Muscle of leg (tissue), 11 donors: ENCODE measurements around the gene GLIS2. TPM values are rescaled to one million over a fixed set of nuclear protein-coding genes. Genes with fewer than 3 reads are reported as not detected.
A peak's percentile ranks its signal among the peaks of the same experiment; 100 is the strongest.

Experiments used
- DNase-seq: peaks from one replicate; pipeline ENCODE4 v3.0.0; 2013
- H3K27ac ChIP-seq: one replicate; pipeline ENCODE4 v1.5.1; 2013; ENCODE audit warnings: mild to moderate bottlenecking, low read length, control low read depth
- H3K27me3 ChIP-seq: one replicate; pipeline ENCODE4 v1.6.1; 2013; ENCODE audit warnings: low read length; ENCODE audit not compliant: control insufficient read depth, insufficient read depth
- H3K36me3 ChIP-seq: one replicate; pipeline ENCODE4 v1.6.1; 2013; ENCODE audit warnings: low read length; ENCODE audit not compliant: control insufficient read depth, insufficient read depth
- H3K4me1 ChIP-seq: one replicate; pipeline ENCODE4 v1.6.1; 2013; ENCODE audit warnings: low read length; ENCODE audit not compliant: control insufficient read depth, insufficient read depth
- H3K4me3 ChIP-seq: one replicate; pipeline ENCODE4 v1.5.1; 2013; ENCODE audit warnings: low read length, control low read depth
- H3K9me3 ChIP-seq: replicated peaks from 2 replicates; pipeline ENCODE4 v1.6.1; 2013; ENCODE audit warnings: low read depth, low read length; ENCODE audit not compliant: control insufficient read depth
- whole genome bisulfite sequencing: methylation state at CpG from one replicate; pipeline ENCODE4 v1.1.5; 2013; ENCODE audit warnings: missing lambda C conversion rate; ENCODE audit not compliant: insufficient coverage; 5-methylcytosine and 5-hydroxymethylcytosine counted together
- polyA plus RNA-seq, 8 donors: library from polyadenylated mRNA; unstranded; fragments of 120-200 nt; gene quantifications; one replicate each; pipeline versions ENCODE4 v1.2.1 to v1.2.3, GENCODE V29; 2013; ENCODE audit warnings: inconsistent platforms in 1 of 8, low replicate concordance in 1 of 8; ENCODE audit not compliant: insufficient read length in 8 of 8, insufficient read depth in 1 of 8
- total RNA-seq: library from RNA; stranded (reverse); fragments of 120-200 nt; gene quantifications from one replicate; pipeline ENCODE4 v1.2.4, GENCODE V29; 2013

The GLIS2 gene
- total and polyA plus RNA-seq, 9 donors: 6.5 to 30.1 (median 25.5) TPM

- H3K36me3 ChIP-seq: peaks cover 82% of the 10 kb centered on the region
- DNase-seq: no peak
- no peaks in the 10 kb centered on the region for H3K27me3 ChIP-seq
- no peak overlapping the region for H3K4me3 ChIP-seq
- WGBS: 80% methylated on average over 32 of the region's 41 CpGs
- no peaks in the 10 kb centered on the region for H3K9me3 ChIP-seq
- H3K27ac ChIP-seq: no peak overlapping the region
- peaks cover 28% of the 10 kb centered on the region for H3K4me1 ChIP-seq
These were observed 21.1 kb downstream of the GLIS2 start for GRCh38 chr16:4336701-4337539.

GRCh38 chr16:4337540-4338088, 21.7 kb downstream of the GLIS2 start:
- Histone ChIP-seq H3K4me1 (peaks cover 28% of the 10 kb centered on the region), H3K4me3 (no peak overlapping the region), H3K27me3 (no peaks in the 10 kb centered on the region), H3K27ac (no peak overlapping the region), H3K36me3 (peaks cover 75% of the 10 kb centered on the region), H3K9me3 (no peaks in the 10 kb centered on the region)
- 62% methylated on average over 9 of the region's 12 CpGs for WGBS
- DNase-seq: no peak

- no peaks in the 10 kb centered on the region for H3K27me3 ChIP-seq
- H3K9me3 ChIP-seq: no peaks in the 10 kb centered on the region
- H3K27ac ChIP-seq: no peak overlapping the region
- WGBS: 61% methylated on average over 7 of the region's 12 CpGs
- H3K4me3 ChIP-seq: no peak overlapping the region
- DNase-seq: no peak
- H3K4me1 ChIP-seq: peaks cover 28% of the 10 kb centered on the region
- peaks cover 73% of the 10 kb centered on the region for H3K36me3 ChIP-seq
These were observed 22.3 kb downstream of the GLIS2 start for GRCh38 chr16:4338125-4338582.

DNA sequence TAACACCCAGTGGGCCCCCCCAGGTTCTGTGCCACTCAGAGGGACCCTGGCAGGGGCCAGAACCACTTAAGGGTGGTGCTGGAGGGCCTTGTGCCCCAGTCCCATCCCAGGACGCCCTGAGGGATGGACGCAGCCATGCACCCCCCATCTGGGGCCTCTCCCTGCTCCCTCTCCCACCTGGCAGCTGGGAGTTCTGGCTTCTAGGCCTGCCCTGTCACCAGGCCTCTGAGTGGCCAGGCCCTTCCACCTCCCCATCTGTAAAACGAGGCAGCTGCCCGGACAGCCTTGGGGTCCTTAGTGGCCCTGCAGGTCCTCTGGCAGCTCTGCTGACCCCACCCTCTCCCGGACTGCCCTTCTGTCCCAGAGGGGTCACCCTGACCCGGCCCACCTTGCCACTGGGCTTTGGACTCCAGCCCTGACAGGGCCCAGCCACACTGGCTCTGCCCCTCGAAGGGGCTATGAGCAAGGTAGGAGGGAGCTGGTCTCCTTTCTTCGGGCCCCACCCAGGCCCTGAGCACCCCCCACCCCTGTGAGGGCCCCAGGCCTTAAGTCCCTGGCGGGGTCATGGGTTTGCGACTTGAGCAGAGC, 22.9 kb downstream of the GLIS2 start:
- Histone ChIP-seq H3K27ac (no peak overlapping the region), H3K36me3 (peaks cover 70% of the 10 kb centered on the region), H3K4me3 (no peak overlapping the region), H3K9me3 (no peaks in the 10 kb centered on the region), H3K27me3 (no peaks in the 10 kb centered on the region), H3K4me1 (peaks cover 28% of the 10 kb centered on the region)
- no peak for DNase-seq
- 45% methylated on average over 6 of the region's 10 CpGs for WGBS

DNA sequence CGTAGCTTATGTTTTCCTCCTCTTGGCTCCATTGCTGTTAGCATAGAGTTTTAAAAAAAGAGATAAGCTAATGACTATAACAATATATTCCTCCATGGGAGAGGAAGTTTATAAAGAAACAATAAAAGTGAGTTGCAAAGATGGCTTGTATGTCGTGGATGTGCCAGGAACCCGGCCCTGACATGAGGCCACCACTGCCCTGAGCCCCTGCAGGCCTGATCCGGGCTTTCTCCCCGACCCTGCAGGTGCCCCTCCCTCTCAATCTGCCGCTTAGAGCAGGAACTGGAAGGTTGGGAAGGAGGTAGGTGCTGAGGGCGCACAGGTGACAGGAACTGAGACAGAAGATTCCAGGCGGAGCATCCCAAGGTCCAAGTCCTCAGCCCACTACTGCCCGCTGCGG, 23.6 kb downstream of the GLIS2 start:
- H3K27me3 ChIP-seq: no peaks in the 10 kb centered on the region
- 40% methylated on average over 2 of the region's 10 CpGs for WGBS
- H3K4me1 ChIP-seq: peaks cover 28% of the 10 kb centered on the region
- no peak overlapping the region for H3K4me3 ChIP-seq
- no peaks in the 10 kb centered on the region for H3K9me3 ChIP-seq
- no peak for DNase-seq
- peak overlapping the region; percentile 47 for H3K27ac ChIP-seq
- peaks cover 67% of the 10 kb centered on the region for H3K36me3 ChIP-seq

DNA sequence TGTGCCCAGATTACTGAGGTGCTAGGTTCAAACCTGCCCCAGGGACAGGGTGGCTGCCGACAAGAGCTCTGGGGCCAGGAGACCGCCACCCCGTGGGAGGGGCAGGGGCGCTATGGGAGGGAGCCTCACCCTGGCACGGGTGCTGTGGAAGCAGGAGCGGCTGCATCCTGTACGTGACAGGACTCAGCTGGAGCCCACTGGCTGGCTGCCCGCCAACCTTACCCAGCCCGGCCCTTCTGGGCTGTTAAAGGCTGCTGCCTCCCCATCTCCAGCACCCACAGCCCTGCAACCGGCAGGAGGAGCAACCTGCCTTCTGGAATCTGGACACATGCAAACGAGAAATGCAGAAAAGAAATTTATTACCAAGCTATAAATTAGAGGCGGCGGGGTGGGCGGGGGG, 24.0 kb downstream of the GLIS2 start:
- Histone ChIP-seq H3K27ac (peak overlapping the region; percentile 47), H3K9me3 (no peaks in the 10 kb centered on the region), H3K36me3 (peaks cover 63% of the 10 kb centered on the region), H3K4me1 (peaks cover 26% of the 10 kb centered on the region), H3K4me3 (no peak overlapping the region), H3K27me3 (no peaks in the 10 kb centered on the region)
- 46% methylated on average over 14 of the region's 14 CpGs for WGBS
- peak; percentile 61 for DNase-seq

DNA sequence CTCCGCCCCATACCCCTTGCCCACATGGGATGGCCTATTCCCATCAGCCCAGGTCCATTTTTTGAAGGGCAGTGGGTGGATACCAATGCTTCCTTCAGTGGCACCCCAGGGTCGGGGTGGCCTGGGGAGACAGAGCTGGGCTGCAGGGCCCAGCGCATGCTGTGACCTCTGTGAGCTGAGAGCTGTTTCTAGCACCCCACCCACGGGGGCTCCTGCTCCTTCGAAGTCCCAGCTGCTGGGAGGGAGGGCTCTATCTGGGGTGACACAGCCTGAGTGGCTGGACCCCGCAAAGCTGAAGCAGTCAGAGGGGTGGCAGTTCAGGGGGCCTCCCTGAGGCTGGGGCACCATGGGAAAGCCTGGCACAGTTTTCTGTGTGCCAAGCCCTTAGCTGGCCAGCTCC, 24.6 kb downstream of the GLIS2 start:
- Histone ChIP-seq H3K36me3 (peaks cover 58% of the 10 kb centered on the region), H3K9me3 (no peaks in the 10 kb centered on the region), H3K27ac (no peak overlapping the region), H3K27me3 (no peaks in the 10 kb centered on the region), H3K4me1 (peaks cover 26% of the 10 kb centered on the region), H3K4me3 (no peak overlapping the region)
- WGBS: 75% methylated on average over 4 of the region's 6 CpGs
- DNase-seq: no peak

DNA sequence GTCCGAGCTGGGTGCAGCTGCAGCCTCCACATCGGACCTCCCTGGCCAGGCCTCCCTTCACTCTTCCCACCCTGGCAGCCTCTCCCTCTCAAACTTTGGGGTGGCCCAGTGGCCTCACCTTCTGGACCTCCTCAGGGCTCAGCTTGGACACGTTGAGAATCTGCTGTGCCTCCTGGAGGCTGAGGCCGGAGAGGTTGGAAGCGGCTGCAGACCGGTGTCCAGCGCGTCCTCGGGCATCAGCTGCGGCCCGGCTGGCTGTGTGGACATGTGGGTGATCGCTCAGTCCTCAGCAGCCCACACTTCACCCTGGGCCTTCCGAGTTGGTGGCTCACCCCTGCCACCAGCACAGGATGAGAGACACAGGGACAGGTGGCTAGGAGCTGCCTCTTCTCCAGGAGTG, 25.4 kb downstream of the GLIS2 start:
- Histone ChIP-seq H3K27me3 (no peaks in the 10 kb centered on the region), H3K36me3 (peaks cover 52% of the 10 kb centered on the region), H3K9me3 (no peaks in the 10 kb centered on the region), H3K4me1 (peaks cover 26% of the 10 kb centered on the region), H3K27ac (no peak overlapping the region), H3K4me3 (no peak overlapping the region)
- DNase-seq: no peak
- WGBS: 65% methylated on average over 3 of the region's 13 CpGs

GRCh38 chr16:4342866-4343744, 27.2 kb downstream of the GLIS2 start:
- Histone ChIP-seq H3K4me1 (peaks cover 26% of the 10 kb centered on the region), H3K36me3 (peaks cover 38% of the 10 kb centered on the region), H3K27me3 (no peaks in the 10 kb centered on the region), H3K27ac (no peak overlapping the region), H3K4me3 (no peak overlapping the region), H3K9me3 (no peaks in the 10 kb centered on the region)
- 85% methylated on average over 19 of the region's 21 CpGs for WGBS
- DNase-seq: no peak
